CD8-positive, alpha-beta memory T cell (primary cell): ENCODE data around the gene CCDC158. TPM values are rescaled to one million over a fixed set of nuclear protein-coding genes. Genes with fewer than 3 reads are reported as not detected.
"Not testable (repeated sequence)": the region's sequence is repeated elsewhere in the genome, so short reads cannot be mapped to it uniquely, and the experiment has no call there.

ENCODE experiments used
- CTCF ChIA-PET: fragments of 350-600 bp; sonication (Branson Sonifier 250); formaldehyde crosslinking; loops from one replicate; lab custom pipeline; 2021; ENCODE audit warnings: antibody characterized with exemption; lab: Charles Lee
- POLR2A ChIA-PET: fragments of 350-600 bp; sonication (Branson Sonifier 250); formaldehyde crosslinking; loops from one replicate; lab custom pipeline; 2021; ENCODE audit warnings: antibody characterized with exemption; lab: Charles Lee
- DNase-seq, 5 donors: peaks; one replicate each; pipeline versions ENCODE4 v3.0.0 to v3.0.0-alpha.2; 2020 to 2022; ENCODE audit warnings: mixed read lengths in 1 of 5
- H3K27ac ChIP-seq: one replicate; pipeline ENCODE4 v1.7.0; 2013; ENCODE audit warnings: low read depth, mild to moderate bottlenecking, low read length, moderate library complexity
- H3K27me3 ChIP-seq: 2 replicates; pipeline ENCODE4 v1.7.0; 2013; ENCODE audit warnings: low read length, mild to moderate bottlenecking; ENCODE audit not compliant: insufficient read depth, poor library complexity, severe bottlenecking
- H3K36me3 ChIP-seq: 2 replicates; pipeline ENCODE4 v1.7.0; 2013; ENCODE audit warnings: mild to moderate bottlenecking, low read length, moderate library complexity; ENCODE audit not compliant: insufficient read depth
- H3K4me1 ChIP-seq: 2 replicates; pipeline ENCODE4 v1.7.0; 2013; ENCODE audit warnings: mild to moderate bottlenecking, low read length, moderate library complexity; ENCODE audit not compliant: insufficient read depth
- H3K4me3 ChIP-seq: 2 replicates; pipeline ENCODE4 v1.7.0; 2013; ENCODE audit warnings: mild to moderate bottlenecking, low read length
- H3K9me3 ChIP-seq: 2 replicates; pipeline ENCODE4 v1.7.0; 2013; ENCODE audit warnings: mild to moderate bottlenecking, low read length
- H3K27ac Mint-ChIP-seq, 8 donors: one replicate each; pipeline ENCODE4 v1.8.0; 2020 to 2021; ENCODE audit warnings: mixed read lengths in 8 of 8, mild to moderate bottlenecking in 6 of 8, inconsistent platforms in 3 of 8, moderate library complexity in 3 of 8
- H3K27me3 Mint-ChIP-seq, 2 donors: one replicate each; pipeline ENCODE4 v1.8.0; 2020 to 2021; ENCODE audit warnings: mixed read lengths in 2 of 2, mild to moderate bottlenecking in 1 of 2, moderate library complexity in 1 of 2
- H3K36me3 Mint-ChIP-seq, 3 donors: one replicate each; pipeline ENCODE4 v1.8.0; 2020 to 2021; ENCODE audit warnings: mixed read lengths in 3 of 3, inconsistent platforms in 1 of 3, mild to moderate bottlenecking in 1 of 3
- H3K4me1 Mint-ChIP-seq, 3 donors: one replicate each; pipeline ENCODE4 v1.8.0; 2020 to 2021; ENCODE audit warnings: mixed read lengths in 3 of 3, inconsistent platforms in 1 of 3, mild to moderate bottlenecking in 1 of 3
- H3K4me3 Mint-ChIP-seq, 7 donors: one replicate each; pipeline ENCODE4 v1.8.0; 2020 to 2021; ENCODE audit warnings: mixed read lengths in 7 of 7, mild to moderate bottlenecking in 6 of 7, moderate library complexity in 4 of 7, inconsistent platforms in 2 of 7
- H3K9me3 Mint-ChIP-seq, 5 donors: one replicate each; pipeline ENCODE4 v1.8.0; 2020 to 2022; ENCODE audit warnings: mixed read lengths in 5 of 5, mild to moderate bottlenecking in 3 of 5, moderate library complexity in 2 of 5, inconsistent platforms in 1 of 5
- polyA plus RNA-seq: library from polyadenylated mRNA; unstranded; fragments of 300-500 nt; fragmentation: Illumina TruSeq; gene quantifications from one replicate; pipeline ENCODE4 v1.2.3, GENCODE V29; 2021
- total RNA-seq, 2 experiments: library from RNA; stranded (reverse); gene quantifications; one replicate each; pipeline ENCODE4 v1.2.3, GENCODE V29; 2021

Gene CCDC158
- total and polyA plus RNA-seq, 3 experiments from 2014 or later = not detected

DNA sequence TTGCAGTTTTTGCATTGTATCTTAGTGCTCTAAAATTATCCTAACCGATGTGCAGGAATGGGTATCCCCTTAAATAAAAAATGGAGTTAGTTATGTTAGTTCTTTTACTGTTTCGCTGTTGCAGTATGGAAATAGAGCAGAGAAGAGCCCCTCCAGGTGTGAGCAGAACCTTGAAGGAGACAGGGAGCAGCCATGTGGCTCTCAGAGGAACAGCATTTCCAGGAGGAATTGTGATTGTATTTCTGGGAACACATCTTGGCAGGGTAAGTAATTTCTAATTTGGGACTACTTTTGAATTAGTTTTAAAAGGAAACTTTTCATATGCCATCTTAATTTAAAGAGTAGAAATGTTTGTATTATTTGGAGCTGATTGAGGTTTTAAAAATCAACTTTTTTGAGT, 5.3 kb upstream of the CCDC158 start:
- H3K36me3 Mint-ChIP-seq = no peaks in the 10 kb centered on the region
- H3K9me3 Mint-ChIP-seq = no peaks in the 10 kb centered on the region
- H3K4me1 ChIP-seq = no peaks in the 10 kb centered on the region
- peaks cover 6 to 19% of the 10 kb centered on the region in 2 donors for H3K27me3 Mint-ChIP-seq
- no peaks in the 10 kb centered on the region for H3K27me3 ChIP-seq
- no peak overlapping the region for H3K4me3 ChIP-seq
- ChIA-PET POLR2A (no interaction called here), CTCF (no interaction called here)
- H3K27ac Mint-ChIP-seq = no peak overlapping the region
- no peak overlapping the region for H3K27ac ChIP-seq
- H3K36me3 ChIP-seq = no peaks in the 10 kb centered on the region
- no peak overlapping the region for H3K4me3 Mint-ChIP-seq
- peaks cover 0 to 6% (median 3%) of the 10 kb centered on the region in 3 donors for H3K4me1 Mint-ChIP-seq
- no peaks in the 10 kb centered on the region for H3K9me3 ChIP-seq
- DNase-seq = no peak

DNA sequence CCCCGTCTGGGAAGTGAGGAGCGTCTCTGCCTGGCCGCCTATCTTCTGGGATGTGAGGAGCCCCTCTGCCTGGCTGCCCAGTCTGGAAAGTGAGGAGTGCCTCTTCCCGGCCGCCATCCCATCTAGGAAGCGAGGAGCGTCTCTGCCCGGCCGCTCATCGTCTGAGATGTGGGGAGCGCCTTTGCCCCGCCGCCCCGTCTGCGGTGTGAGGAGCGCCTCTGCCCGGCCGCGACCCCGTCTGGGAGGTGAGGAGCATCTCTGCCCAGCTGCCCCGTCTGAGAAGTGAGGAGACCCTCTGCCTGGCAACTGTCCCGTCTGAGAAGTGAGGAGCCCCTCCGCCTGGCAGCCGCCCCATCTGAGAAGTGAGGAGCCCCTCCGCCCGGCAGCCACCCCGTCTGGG, 2.2 kb upstream of the CCDC158 start:
- CTCF ChIA-PET, H3K27ac ChIP-seq, H3K9me3 ChIP-seq, H3K4me1 ChIP-seq, DNase-seq, H3K27ac Mint-ChIP-seq, H3K4me3 Mint-ChIP-seq, H3K27me3 ChIP-seq, POLR2A ChIA-PET, H3K4me3 ChIP-seq, H3K36me3 ChIP-seq, H3K9me3 Mint-ChIP-seq, H3K36me3 Mint-ChIP-seq: not testable (repeated sequence)
- H3K27me3 Mint-ChIP-seq = peaks cover 15 to 37% of the 10 kb centered on the region in 2 donors
- H3K4me1 Mint-ChIP-seq = peaks cover 0 to 14% (median 7%) of the 10 kb centered on the region in 3 donors

- POLR2A ChIA-PET = no interaction called here
- peak overlapping the region in 6 of 7 donors; percentile 55 to 75 (median 67) for H3K4me3 Mint-ChIP-seq
These were observed 666 bp downstream of the CCDC158 start for GRCh38 chr4:76420188-76420761.

DNA sequence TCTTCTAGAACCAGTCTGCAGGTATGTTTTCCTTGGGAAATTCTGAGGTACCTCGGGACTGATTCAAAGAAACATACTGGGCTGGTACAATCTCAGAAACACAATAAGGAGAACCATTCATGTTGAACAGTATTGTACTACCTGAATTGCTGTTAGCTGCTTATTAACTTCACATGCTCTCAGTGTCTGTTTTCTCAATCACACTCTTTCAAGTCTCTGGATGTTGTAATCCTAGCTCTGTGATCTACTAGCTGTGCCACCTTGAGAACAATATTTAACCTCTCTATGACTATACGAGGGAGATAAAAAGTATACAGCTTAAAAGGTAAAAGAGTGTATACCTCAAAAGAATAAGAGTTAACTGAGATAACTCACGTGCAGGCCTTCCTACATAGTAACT, 10.3 kb downstream of the CCDC158 start:
- Mint-ChIP-seq H3K4me3 (no peak overlapping the region), H3K27me3 (peaks cover 6 to 15% of the 10 kb centered on the region in 2 donors), H3K4me1 (peaks cover 0 to 9% (median 5%) of the 10 kb centered on the region in 3 donors), H3K9me3 (no peaks in the 10 kb centered on the region), H3K27ac (no peak overlapping the region), H3K36me3 (no peaks in the 10 kb centered on the region)
- ChIA-PET CTCF (interaction anchor here (1.1 kb wide), 1 partner anchor 9 kb away, joined by 3 read pairs; no protein-coding TSS in a partner anchor), POLR2A (no interaction called here)
- no peaks in the 10 kb centered on the region for H3K4me1 ChIP-seq
- no peaks in the 10 kb centered on the region for H3K36me3 ChIP-seq
- H3K9me3 ChIP-seq = no peaks in the 10 kb centered on the region
- no peak for DNase-seq
- H3K27ac ChIP-seq = no peak overlapping the region
- no peaks in the 10 kb centered on the region for H3K27me3 ChIP-seq
- no peak overlapping the region for H3K4me3 ChIP-seq

More at GRCh38 chr4:76420188-76420761, 666 bp downstream of the CCDC158 start:
- peak overlapping the region in 1 of 8 donors; percentile 43 for H3K27ac Mint-ChIP-seq
- Histone ChIP-seq H3K9me3 (no peaks in the 10 kb centered on the region), H3K27ac (no peak overlapping the region), H3K36me3 (no peaks in the 10 kb centered on the region), H3K27me3 (no peaks in the 10 kb centered on the region), H3K4me3 (no peak overlapping the region), H3K4me1 (no peaks in the 10 kb centered on the region)
- peaks cover 0 to 14% (median 7%) of the 10 kb centered on the region in 3 donors for H3K4me1 Mint-ChIP-seq
- no peak for DNase-seq
- peaks cover 0 to 4% (median 0%) of the 10 kb centered on the region in 3 donors for H3K36me3 Mint-ChIP-seq
- H3K9me3 Mint-ChIP-seq = peaks cover 0 to 4% (median 0%) of the 10 kb centered on the region in 5 donors
- peaks cover 17 to 40% of the 10 kb centered on the region in 2 donors for H3K27me3 Mint-ChIP-seq
- CTCF ChIA-PET = no interaction called here

DNA sequence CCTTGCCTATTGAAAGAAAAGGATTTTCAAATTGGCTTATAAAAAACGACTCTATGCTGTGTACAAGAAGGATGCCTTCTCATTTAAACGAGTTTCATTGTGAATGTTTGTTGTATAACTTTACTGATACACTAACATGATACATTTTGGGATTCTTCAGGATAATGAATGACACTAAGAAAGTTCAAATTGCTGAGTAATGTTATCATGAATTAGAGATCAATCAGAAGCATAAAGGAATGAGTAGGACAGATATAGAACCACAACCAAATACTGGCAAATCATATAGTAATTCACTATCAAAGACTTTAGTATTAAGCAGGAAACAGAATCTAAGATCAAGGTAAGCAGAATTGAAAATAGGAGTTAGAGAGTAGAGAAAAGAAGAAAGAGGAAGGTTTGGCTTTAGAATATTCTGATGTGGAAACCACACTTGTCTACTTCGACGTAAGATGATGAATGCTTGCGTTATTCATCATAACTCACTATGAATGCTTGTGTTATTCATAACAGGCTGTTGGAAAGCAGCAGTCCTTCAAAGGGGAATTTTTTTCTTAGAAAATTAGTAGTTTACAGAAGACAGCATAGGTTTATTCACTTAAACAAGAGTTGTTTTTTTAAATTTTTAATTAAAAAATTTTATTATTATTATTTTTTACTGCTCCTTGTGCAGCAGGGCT, 13.4 kb downstream of the CCDC158 start:
- no peak overlapping the region for H3K27ac Mint-ChIP-seq
- H3K36me3 ChIP-seq = no peaks in the 10 kb centered on the region
- no peaks in the 10 kb centered on the region for H3K27me3 ChIP-seq
- no peaks in the 10 kb centered on the region for H3K9me3 ChIP-seq
- no peak overlapping the region for H3K27ac ChIP-seq
- H3K36me3 Mint-ChIP-seq = no peaks in the 10 kb centered on the region
- no peaks in the 10 kb centered on the region for H3K4me1 ChIP-seq
- peaks cover 0 to 9% (median 5%) of the 10 kb centered on the region in 3 donors for H3K4me1 Mint-ChIP-seq
- H3K4me3 Mint-ChIP-seq = no peak overlapping the region
- peak in 1 of 5 donors; percentile 11 for DNase-seq
- H3K4me3 ChIP-seq = no peak overlapping the region
- ChIA-PET POLR2A (no interaction called here), CTCF (no interaction called here)
- H3K9me3 Mint-ChIP-seq = no peaks in the 10 kb centered on the region
- H3K27me3 Mint-ChIP-seq = peaks cover 4 to 9% of the 10 kb centered on the region in 2 donors

DNA sequence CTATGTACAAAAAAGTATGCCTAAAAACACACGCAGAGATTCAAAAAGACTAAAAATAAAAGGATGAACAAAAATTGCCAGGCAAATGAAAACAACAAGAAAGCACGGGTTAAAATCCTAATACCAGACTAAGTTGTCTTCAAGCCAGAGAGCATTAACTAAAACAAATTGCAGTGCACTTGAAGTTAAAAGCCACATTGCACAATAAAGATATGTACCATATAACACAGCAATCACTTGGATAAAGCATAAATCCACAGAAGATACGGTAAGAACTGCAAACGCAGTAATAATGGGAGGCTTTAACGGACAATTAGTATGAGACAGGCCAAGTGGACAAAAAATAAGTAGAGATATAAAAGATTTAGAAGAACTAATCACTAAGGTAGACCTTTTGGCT, 14.9 kb downstream of the CCDC158 start:
- H3K9me3 ChIP-seq = no peaks in the 10 kb centered on the region
- H3K36me3 ChIP-seq = no peaks in the 10 kb centered on the region
- no peak overlapping the region for H3K4me3 ChIP-seq
- Mint-ChIP-seq H3K4me3 (no peak overlapping the region), H3K36me3 (no peaks in the 10 kb centered on the region), H3K27me3 (peaks cover 9 to 10% of the 10 kb centered on the region in 2 donors), H3K27ac (no peak overlapping the region), H3K4me1 (peaks cover 0 to 9% (median 5%) of the 10 kb centered on the region in 3 donors), H3K9me3 (no peaks in the 10 kb centered on the region)
- ChIA-PET CTCF (no interaction called here), POLR2A (no interaction called here)
- no peaks in the 10 kb centered on the region for H3K27me3 ChIP-seq
- no peaks in the 10 kb centered on the region for H3K4me1 ChIP-seq
- no peak for DNase-seq
- H3K27ac ChIP-seq = no peak overlapping the region

DNA sequence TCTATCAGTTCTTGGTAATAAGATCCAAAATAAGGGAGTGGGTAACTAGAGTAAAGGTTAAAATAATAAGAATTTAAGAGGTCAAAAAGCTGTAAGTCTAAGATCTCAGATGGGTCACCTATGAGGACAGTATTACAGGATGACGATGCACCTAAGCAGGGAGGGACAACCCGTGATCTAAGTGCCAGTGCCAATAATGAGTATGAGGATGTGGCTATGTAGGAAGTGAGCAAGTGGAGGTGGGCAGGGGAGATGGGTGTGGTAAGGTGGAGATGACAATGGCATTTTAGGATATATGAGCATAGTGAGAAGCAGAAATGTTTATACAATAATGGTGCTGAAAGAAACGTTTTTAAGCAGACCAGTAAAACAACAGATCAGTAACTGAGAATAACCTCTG, 19.3 kb downstream of the CCDC158 start:
- no peak for DNase-seq
- peak overlapping the region in 1 of 8 donors; percentile 39 for H3K27ac Mint-ChIP-seq
- Histone ChIP-seq H3K9me3 (no peaks in the 10 kb centered on the region), H3K4me3 (no peak overlapping the region), H3K36me3 (no peaks in the 10 kb centered on the region), H3K27me3 (no peaks in the 10 kb centered on the region), H3K4me1 (no peaks in the 10 kb centered on the region), H3K27ac (no peak overlapping the region)
- ChIA-PET CTCF (no interaction called here), POLR2A (no interaction called here)
- peaks cover 0 to 5% (median 0%) of the 10 kb centered on the region in 3 donors for H3K36me3 Mint-ChIP-seq
- H3K4me1 Mint-ChIP-seq = no peaks in the 10 kb centered on the region
- H3K9me3 Mint-ChIP-seq = peaks cover 4 to 5% (median 5%) of the 10 kb centered on the region in 5 donors
- H3K4me3 Mint-ChIP-seq = no peak overlapping the region
- peaks cover 15 to 34% of the 10 kb centered on the region in 2 donors for H3K27me3 Mint-ChIP-seq

DNA sequence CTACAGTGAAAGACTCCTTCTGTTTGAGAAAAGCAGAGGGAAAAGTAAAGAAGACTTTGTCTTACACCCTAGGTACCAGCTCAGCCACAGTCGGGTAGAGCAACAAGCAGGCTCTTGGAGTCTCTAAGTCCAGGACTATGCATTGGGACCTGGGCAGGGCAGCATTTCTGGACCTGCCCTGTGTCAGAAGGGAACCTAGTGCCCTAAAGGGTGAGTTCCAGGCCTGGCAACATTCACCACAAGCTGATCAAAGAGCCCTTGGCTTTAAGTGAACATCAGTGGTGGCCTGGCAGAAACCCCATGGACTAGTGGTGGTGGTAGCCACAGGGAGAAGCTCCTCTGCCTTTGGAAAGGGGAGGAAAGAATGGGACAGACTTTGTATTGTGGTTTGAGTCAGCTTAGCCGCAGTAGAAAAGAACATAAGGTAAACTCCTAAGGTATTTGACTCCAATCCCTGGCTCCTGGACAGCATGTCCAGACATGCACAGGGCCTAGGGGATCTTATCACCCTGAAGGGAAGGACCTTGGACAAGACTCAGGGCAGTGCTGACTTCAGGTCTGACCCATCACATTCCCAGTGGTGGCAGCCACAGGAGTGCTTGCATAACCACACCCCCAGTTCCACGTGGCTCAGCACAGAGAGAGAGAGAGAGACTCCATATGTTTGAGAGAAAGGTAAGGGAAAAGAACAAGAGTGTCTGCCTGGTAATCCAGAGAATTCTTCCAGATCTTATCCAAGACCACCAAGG, 32.6 kb downstream of the CCDC158 start:
- Histone ChIP-seq H3K27ac (no peak overlapping the region), H3K27me3 (peaks cover 4% of the 10 kb centered on the region), H3K4me1 (no peaks in the 10 kb centered on the region), H3K36me3 (no peaks in the 10 kb centered on the region), H3K4me3 (no peak overlapping the region), H3K9me3 (no peaks in the 10 kb centered on the region)
- H3K9me3 Mint-ChIP-seq = peaks cover 13 to 27% (median 20%) of the 10 kb centered on the region in 5 donors
- POLR2A ChIA-PET = no interaction called here
- no peak overlapping the region for H3K4me3 Mint-ChIP-seq
- H3K27ac Mint-ChIP-seq = no peak overlapping the region
- H3K4me1 Mint-ChIP-seq = no peaks in the 10 kb centered on the region
- DNase-seq = no peak
- H3K36me3 Mint-ChIP-seq = peaks cover 0 to 5% (median 0%) of the 10 kb centered on the region in 3 donors
- peaks cover 6 to 66% of the 10 kb centered on the region in 2 donors for H3K27me3 Mint-ChIP-seq
- CTCF ChIA-PET = no interaction called here
